BJ (cell line): Measurements from ENCODE around the gene ZFP1. TPM values are rescaled to one million over a fixed set of nuclear protein-coding genes. Genes with fewer than 3 reads are reported as not detected.

ENCODE experiments used
- CTCF ChIA-PET: fragments of 350-600 bp; formaldehyde crosslinking; extraction: SDS; loops from one replicate; lab custom pipeline; 2021; ENCODE audit warnings: antibody characterized with exemption, inconsistent platforms; lab: Yijun Ruan, JAX
- POLR2A ChIA-PET: fragments of 300-600 bp; sonication (Branson Sonifier 250); formaldehyde crosslinking; extraction: SDS; loops from one replicate; lab custom pipeline; 2021; ENCODE audit warnings: antibody characterized with exemption; lab: Charles Lee
- DNase-seq: peaks from one replicate; pipeline ENCODE4 v3.0.0-alpha.2; 2011; ENCODE audit warnings: low read depth
- H3K27me3 ChIP-seq: 2 replicates; pipeline ENCODE4 v1.6.0; 2011; ENCODE audit warnings: low read length; ENCODE audit not compliant: control insufficient read depth, insufficient read depth
- H3K36me3 ChIP-seq: 2 replicates; pipeline ENCODE4 v1.5.1; 2011; ENCODE audit warnings: low read length; ENCODE audit not compliant: control insufficient read depth, insufficient read depth
- H3K4me3 ChIP-seq: 2 replicates; pipeline ENCODE4 v1.5.1; 2011; ENCODE audit warnings: low read depth, mild to moderate bottlenecking, control low read depth, low read length
- CTCF ChIP-seq: IDR thresholded peaks from 2 replicates; pipeline ENCODE4 v1.5.1; 2011; ENCODE audit warnings: low read depth, mild to moderate bottlenecking, control low read depth, inconsistent platforms, low read length, moderate library complexity; ENCODE audit not compliant: insufficient read depth
- polyA plus RNA-seq: library from polyadenylated mRNA; depleted of rRNA; stranded (reverse); fragments of >200 nt; gene quantifications from 2 replicates; pipeline ENCODE4 v1.2.3, GENCODE V29; 2011

ZFP1 gene
- polyA plus RNA-seq, 1 experiment = 3.4 TPM

- H3K27me3 ChIP-seq = no peaks in the 10 kb centered on the region
- POLR2A ChIA-PET = no interaction called here
- H3K4me3 ChIP-seq = no peak overlapping the region
- TF ChIP-seq CTCF = no peak
- H3K36me3 ChIP-seq = no peaks in the 10 kb centered on the region
- no peak for DNase-seq
- CTCF ChIA-PET = interaction anchor here (1.2 to 2.0 kb wide), 2 partner anchors 17 kb away, joined by 3 to 5 read pairs; no protein-coding TSS in a partner anchor
These were observed 67.8 kb downstream of the ZFP1 start for GRCh38 chr16:75216127-75216526.

GRCh38 chr16:75216576-75216975 is 68.3 kb downstream of the ZFP1 start:
- no peak for DNase-seq
- no peak for TF ChIP-seq CTCF
- Histone ChIP-seq H3K4me3 (no peak overlapping the region), H3K27me3 (no peaks in the 10 kb centered on the region), H3K36me3 (no peaks in the 10 kb centered on the region)
- ChIA-PET CTCF (interaction anchor here (1.2 to 2.0 kb wide), 2 partner anchors 17 kb away, joined by 3 to 5 read pairs; no protein-coding TSS in a partner anchor), POLR2A (no interaction called here)

- ChIA-PET CTCF (interaction anchor here (0.8 to 1.0 kb wide), 3 partner anchors 18 to 184 kb away, joined by 3 read pairs; no protein-coding TSS in a partner anchor), POLR2A (no interaction called here)
- Histone ChIP-seq H3K27me3 (no peaks in the 10 kb centered on the region), H3K4me3 (no peak overlapping the region), H3K36me3 (no peaks in the 10 kb centered on the region)
- DNase-seq = no peak
- no peak for TF ChIP-seq CTCF
These were observed 69.1 kb downstream of the ZFP1 start for GRCh38 chr16:75217389-75217851.

GRCh38 chr16:75218256-75219076 is 70.1 kb downstream of the ZFP1 start, which contains the start of gene CTRB1:
Gene CTRB1 (plus strand): TSS chr16:75218988. CDS start chr16:75219008, 20 bp downstream.
- Histone ChIP-seq H3K36me3 (no peaks in the 10 kb centered on the region), H3K4me3 (no peak within 1 kb of the TSS), H3K27me3 (no peaks in the 10 kb centered on the region)
- POLR2A ChIA-PET = no interaction called here
- DNase-seq = no peak
- CTCF ChIA-PET = interaction anchor here (0.8 to 2.5 kb wide), 4 partner anchors 19 to 183 kb away, joined by 3 to 16 read pairs (median 3); no protein-coding TSS in a partner anchor
- no peak for TF ChIP-seq CTCF

GRCh38 chr16:75219088-75219487 is 70.8 kb downstream of the ZFP1 start:
- no peak for TF ChIP-seq CTCF
- POLR2A ChIA-PET = no interaction called here
- Histone ChIP-seq H3K27me3 (no peaks in the 10 kb centered on the region), H3K36me3 (no peaks in the 10 kb centered on the region), H3K4me3 (no peak overlapping the region)
- DNase-seq = no peak
- CTCF ChIA-PET = interaction anchor here (2.5 kb wide), 1 partner anchor 20 kb away, joined by 16 read pairs; no protein-coding TSS in a partner anchor
